ENCODE data around the gene KIF22.

The KIF22 gene

DNA sequence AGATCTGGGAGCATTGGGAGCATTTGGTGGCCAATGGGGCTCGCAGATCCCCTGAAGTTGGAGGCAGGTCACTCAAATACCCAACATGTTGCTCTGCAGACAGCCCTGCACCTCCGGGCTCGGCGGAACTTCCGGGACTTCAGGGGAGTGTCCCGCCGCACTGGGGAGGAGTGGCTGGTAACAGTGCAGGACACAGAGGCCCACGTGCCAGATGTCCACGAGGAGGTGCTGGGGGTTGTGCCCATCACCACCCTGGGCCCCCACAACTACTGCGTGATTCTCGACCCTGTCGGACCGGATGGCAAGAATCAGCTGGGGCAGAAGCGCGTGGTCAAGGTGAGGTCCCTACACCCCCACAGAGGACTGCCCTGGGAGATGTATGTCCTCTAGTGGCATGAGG, 46.1 kb downstream of the KIF22 start:
- H3K4me3 Mint-ChIP-seq: no peak overlapping the region
- DNase-seq: no peak
- H3K27ac Mint-ChIP-seq: no peak overlapping the region
- CTCF ChIA-PET: no interaction called here
- no peaks in the 10 kb centered on the region for H3K9me3 Mint-ChIP-seq
- H3K36me3 Mint-ChIP-seq: peaks cover 55% of the 10 kb centered on the region
- peaks cover 3% of the 10 kb centered on the region for H3K4me1 Mint-ChIP-seq
- no peaks in the 10 kb centered on the region for H3K27me3 Mint-ChIP-seq

DNA sequence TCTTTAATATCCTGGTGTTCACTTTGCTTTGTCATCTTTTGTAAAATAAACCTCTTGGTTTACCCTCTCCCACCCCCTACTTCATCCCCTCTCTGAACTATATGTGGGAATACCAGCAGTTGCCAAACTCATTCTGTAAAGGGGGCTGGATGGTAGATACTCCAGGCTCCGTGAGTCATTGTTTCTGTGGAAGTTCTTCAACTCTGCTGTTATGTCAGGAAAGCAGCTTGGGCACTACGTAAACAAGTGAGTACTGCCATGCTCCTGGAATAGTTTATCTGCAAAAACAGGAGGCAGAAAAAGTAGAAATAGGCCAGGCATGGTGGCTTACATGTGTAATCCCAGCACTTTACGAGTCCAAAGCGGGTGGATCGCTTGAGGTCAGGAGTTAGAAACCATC, 47.3 kb downstream of the KIF22 start:
- Mint-ChIP-seq H3K4me1 (peaks cover under 1% of the 10 kb centered on the region), H3K4me3 (no peak overlapping the region), H3K9me3 (no peaks in the 10 kb centered on the region), H3K27ac (peak overlapping the region; percentile 24), H3K36me3 (peaks cover 56% of the 10 kb centered on the region), H3K27me3 (no peaks in the 10 kb centered on the region)
- CTCF ChIA-PET: interaction anchor here (1.8 to 2.1 kb wide), 2 partner anchors 10 to 30 kb away, joined by 3 to 16 read pairs; no protein-coding TSS in a partner anchor
- DNase-seq: no peak

DNA sequence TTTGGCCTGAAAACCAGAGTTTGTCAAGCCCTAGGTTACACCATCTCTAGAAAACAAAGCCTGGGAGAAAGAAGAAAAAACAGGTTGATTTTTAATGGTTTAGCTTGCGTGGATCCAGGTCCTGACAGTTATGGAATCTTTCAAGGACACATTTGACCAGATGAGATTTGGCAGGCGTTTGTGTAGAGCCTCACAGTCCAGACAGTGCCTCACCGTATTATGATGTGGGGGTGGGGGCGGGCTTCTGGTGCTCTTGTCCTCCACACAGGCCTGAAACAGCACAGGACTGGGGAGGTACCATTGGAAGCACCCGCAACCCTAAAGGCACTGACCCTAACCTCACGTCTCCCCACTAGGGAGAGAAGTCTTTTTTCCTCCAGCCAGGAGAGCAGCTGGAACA, 49.3 kb downstream of the KIF22 start:
- peaks cover 56% of the 10 kb centered on the region for H3K36me3 Mint-ChIP-seq
- peaks cover 6% of the 10 kb centered on the region for H3K4me1 Mint-ChIP-seq
- no peaks in the 10 kb centered on the region for H3K9me3 Mint-ChIP-seq
- CTCF ChIA-PET: interaction anchor here (1.8 to 2.1 kb wide), 2 partner anchors 8 to 32 kb away, joined by 3 to 16 read pairs; no protein-coding TSS in a partner anchor
- H3K4me3 Mint-ChIP-seq: no peak overlapping the region
- DNase-seq: no peak
- H3K27ac Mint-ChIP-seq: no peak overlapping the region
- no peaks in the 10 kb centered on the region for H3K27me3 Mint-ChIP-seq

- Mint-ChIP-seq H3K4me1 (peaks cover 6% of the 10 kb centered on the region), H3K4me3 (no peak overlapping the region), H3K27me3 (no peaks in the 10 kb centered on the region), H3K27ac (no peak overlapping the region), H3K9me3 (no peaks in the 10 kb centered on the region), H3K36me3 (peaks cover 58% of the 10 kb centered on the region)
- CTCF ChIA-PET: no interaction called here
- no peak for DNase-seq
These were observed 49.7 kb downstream of the KIF22 start for GRCh38 chr16:29840240-29840639.

GRCh38 chr16:29841631-29842030, 51.1 kb downstream of the KIF22 start:
- DNase-seq: no peak
- H3K36me3 Mint-ChIP-seq: peaks cover 59% of the 10 kb centered on the region
- no peak overlapping the region for H3K27ac Mint-ChIP-seq
- no peaks in the 10 kb centered on the region for H3K27me3 Mint-ChIP-seq
- H3K4me1 Mint-ChIP-seq: peaks cover 6% of the 10 kb centered on the region
- H3K4me3 Mint-ChIP-seq: no peak overlapping the region
- H3K9me3 Mint-ChIP-seq: no peaks in the 10 kb centered on the region
- CTCF ChIA-PET: no interaction called here

- CTCF ChIA-PET: interaction anchor here (1.0 to 1.4 kb wide), 3 partner anchors 9 to 35 kb away, joined by 4 to 7 read pairs (median 6); no protein-coding TSS in a partner anchor
- H3K36me3 Mint-ChIP-seq: peaks cover 55% of the 10 kb centered on the region
- H3K4me1 Mint-ChIP-seq: peaks cover 6% of the 10 kb centered on the region
- H3K9me3 Mint-ChIP-seq: no peaks in the 10 kb centered on the region
- no peak for DNase-seq
- no peak overlapping the region for H3K4me3 Mint-ChIP-seq
- no peaks in the 10 kb centered on the region for H3K27me3 Mint-ChIP-seq
- H3K27ac Mint-ChIP-seq: peak overlapping the region; percentile 42
These were observed 52.3 kb downstream of the KIF22 start for GRCh38 chr16:29842732-29843346.

- Mint-ChIP-seq H3K27ac (no peak overlapping the region), H3K27me3 (no peaks in the 10 kb centered on the region), H3K9me3 (no peaks in the 10 kb centered on the region), H3K4me3 (no peak overlapping the region), H3K4me1 (peaks cover 13% of the 10 kb centered on the region), H3K36me3 (peaks cover 62% of the 10 kb centered on the region)
- CTCF ChIA-PET: interaction anchor here (1.4 kb wide), 1 partner anchor 36 kb away, joined by 4 read pairs; no protein-coding TSS in a partner anchor
- DNase-seq: no peak
These were observed 53.4 kb downstream of the KIF22 start for GRCh38 chr16:29843931-29844330.

DNA sequence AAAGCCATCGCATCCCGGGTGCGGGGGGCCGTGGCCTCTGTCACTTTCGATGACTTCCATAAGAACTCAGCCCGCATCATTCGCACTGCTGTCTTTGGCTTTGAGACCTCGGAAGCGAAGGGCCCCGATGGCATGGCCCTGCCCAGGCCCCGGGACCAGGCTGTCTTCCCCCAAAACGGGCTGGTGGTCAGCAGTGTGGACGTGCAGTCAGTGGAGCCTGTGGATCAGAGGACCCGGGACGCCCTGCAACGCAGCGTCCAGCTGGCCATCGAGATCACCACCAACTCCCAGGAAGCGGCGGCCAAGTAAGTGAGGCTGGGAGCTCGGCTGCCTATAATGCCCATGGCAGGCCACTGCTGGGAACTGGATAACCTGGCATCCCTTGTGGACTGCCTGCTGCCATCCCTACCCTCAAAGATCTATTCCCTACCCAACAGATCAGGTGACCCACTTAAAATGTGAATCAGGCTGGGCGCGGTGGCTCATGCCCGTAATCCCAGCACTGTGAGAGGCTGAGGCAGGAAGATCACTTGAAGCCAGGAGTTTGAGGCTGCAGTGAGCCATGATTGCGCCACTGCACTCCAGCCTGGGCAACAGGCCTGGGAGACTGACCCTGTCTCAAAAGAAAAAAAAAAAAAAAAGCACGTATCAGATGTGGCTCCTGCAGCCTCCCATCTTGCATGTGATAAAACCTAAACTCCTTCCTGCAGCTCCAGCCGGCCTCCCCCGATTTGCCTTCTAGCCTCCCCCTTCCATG, 54.2 kb downstream of the KIF22 start:
- Mint-ChIP-seq H3K9me3 (no peaks in the 10 kb centered on the region), H3K27ac (peak overlapping the region; percentile 21), H3K27me3 (no peaks in the 10 kb centered on the region), H3K36me3 (peaks cover 59% of the 10 kb centered on the region), H3K4me3 (no peak overlapping the region), H3K4me1 (peaks cover 13% of the 10 kb centered on the region)
- DNase-seq: no peak
- CTCF ChIA-PET: interaction anchor here (1.0 kb wide), 1 partner anchor 143 kb away, joined by 3 read pairs; no protein-coding TSS in a partner anchor

DNA sequence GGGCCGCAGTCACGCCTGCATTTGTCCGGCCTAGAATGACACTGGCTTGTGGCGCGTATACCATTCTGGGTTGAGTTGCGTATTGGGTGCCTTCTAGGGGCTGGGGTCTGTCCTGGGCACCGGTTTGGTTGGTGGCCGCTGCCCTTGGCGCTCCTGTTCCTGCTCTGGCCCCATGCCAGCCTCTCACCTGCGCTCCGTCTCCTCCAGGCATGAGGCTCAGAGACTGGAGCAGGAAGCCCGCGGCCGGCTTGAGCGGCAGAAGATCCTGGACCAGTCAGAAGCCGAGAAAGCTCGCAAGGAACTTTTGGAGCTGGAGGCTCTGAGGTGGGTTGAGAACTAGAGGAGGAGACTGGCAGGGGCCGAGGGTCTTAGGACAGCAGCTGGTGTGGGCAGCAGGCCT, 55.1 kb downstream of the KIF22 start:
- no peaks in the 10 kb centered on the region for H3K9me3 Mint-ChIP-seq
- no peak overlapping the region for H3K27ac Mint-ChIP-seq
- CTCF ChIA-PET: interaction anchor here (1.0 to 3.9 kb wide), 2 partner anchors 38 to 144 kb away, joined by 3 to 31 read pairs; no protein-coding TSS in a partner anchor
- H3K4me3 Mint-ChIP-seq: no peak overlapping the region
- H3K36me3 Mint-ChIP-seq: peaks cover 53% of the 10 kb centered on the region
- DNase-seq: no peak
- H3K4me1 Mint-ChIP-seq: peaks cover 13% of the 10 kb centered on the region
- no peaks in the 10 kb centered on the region for H3K27me3 Mint-ChIP-seq

DNA sequence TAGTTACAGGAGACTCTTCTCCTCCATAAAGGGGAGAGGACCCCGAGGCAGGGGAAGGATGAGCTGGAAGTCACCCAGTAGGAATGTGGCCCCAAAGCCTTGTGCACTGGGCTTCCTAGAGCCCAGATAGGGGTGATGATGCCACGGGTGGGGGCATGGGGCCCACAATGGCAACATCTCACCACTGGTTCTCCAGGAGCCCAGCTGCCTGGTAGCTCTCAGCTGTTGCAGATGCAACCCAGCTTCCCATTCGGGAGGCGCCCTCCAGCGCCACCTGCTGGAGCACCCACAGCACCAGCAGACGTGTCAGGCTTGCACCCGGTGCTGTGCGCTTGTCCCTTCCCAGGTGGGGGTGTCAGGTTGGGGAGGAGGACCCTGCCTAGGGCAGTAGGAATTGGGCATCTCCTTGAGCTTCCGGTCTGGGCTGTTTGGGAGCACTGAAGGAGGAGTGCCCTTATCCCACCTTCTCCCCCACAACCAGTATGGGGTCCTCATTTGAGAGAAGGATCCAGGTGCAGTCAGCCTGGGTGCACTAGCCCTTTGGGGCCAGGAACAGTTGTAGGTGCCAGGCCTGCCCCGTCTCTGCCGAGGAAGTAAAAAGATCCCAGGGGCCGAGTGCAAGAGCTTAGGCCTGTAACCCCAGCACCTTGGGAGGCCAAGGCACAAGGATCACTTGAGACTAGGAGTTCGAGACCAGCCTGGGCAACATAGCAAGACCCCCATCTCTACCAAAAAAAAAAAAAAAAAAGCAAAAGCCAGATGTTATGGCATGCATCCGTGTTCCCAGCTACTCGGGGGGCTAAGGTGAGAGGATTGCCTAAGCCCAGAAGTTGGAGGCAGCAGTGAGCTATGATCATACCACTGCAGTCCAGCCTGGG, 58.1 kb downstream of the KIF22 start:
- Mint-ChIP-seq H3K4me1 (peaks cover 7% of the 10 kb centered on the region), H3K27ac (no peak overlapping the region), H3K36me3 (peaks cover 36% of the 10 kb centered on the region), H3K4me3 (no peak overlapping the region), H3K9me3 (no peaks in the 10 kb centered on the region), H3K27me3 (no peaks in the 10 kb centered on the region)
- CTCF ChIA-PET: interaction anchor here (0.6 to 5.7 kb wide), 27 partner anchors 8 to 206 kb away, joined by 3 to 103 read pairs (median 5); partner anchors contain the start of genes C16orf92, CDIPT, KCTD13 and KIF22
- DNase-seq: peak; percentile 90

DNA sequence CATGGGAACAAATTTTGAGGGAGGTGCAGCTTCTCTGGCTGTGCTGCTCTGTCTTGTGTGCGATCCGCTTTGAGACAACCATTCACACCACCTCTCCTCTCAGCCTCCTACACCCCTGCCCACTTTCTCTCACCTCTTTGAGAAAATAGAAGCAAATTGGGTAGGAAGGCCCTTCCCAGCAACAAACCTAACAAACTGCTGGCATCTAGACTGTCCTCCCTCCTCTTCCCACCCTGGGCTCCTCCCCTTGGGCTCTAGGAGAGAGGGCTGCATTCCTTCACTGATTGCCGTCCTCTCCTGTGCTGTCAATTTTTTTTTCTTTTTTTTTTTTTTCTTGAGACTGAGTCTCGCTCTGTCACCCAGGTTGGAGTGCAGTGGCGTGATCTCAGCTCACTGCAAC, 59.0 kb downstream of the KIF22 start:
- H3K36me3 Mint-ChIP-seq: peaks cover 31% of the 10 kb centered on the region
- no peak overlapping the region for H3K4me3 Mint-ChIP-seq
- CTCF ChIA-PET: interaction anchor here (0.6 to 5.7 kb wide), 10 partner anchors 9 to 205 kb away, joined by 3 to 103 read pairs (median 14); partner anchors contain the start of genes MVP, PAGR1 and TAOK2
- peaks cover 7% of the 10 kb centered on the region for H3K4me1 Mint-ChIP-seq
- H3K9me3 Mint-ChIP-seq: no peaks in the 10 kb centered on the region
- H3K27me3 Mint-ChIP-seq: no peaks in the 10 kb centered on the region
- no peak overlapping the region for H3K27ac Mint-ChIP-seq
- no peak for DNase-seq

DNA sequence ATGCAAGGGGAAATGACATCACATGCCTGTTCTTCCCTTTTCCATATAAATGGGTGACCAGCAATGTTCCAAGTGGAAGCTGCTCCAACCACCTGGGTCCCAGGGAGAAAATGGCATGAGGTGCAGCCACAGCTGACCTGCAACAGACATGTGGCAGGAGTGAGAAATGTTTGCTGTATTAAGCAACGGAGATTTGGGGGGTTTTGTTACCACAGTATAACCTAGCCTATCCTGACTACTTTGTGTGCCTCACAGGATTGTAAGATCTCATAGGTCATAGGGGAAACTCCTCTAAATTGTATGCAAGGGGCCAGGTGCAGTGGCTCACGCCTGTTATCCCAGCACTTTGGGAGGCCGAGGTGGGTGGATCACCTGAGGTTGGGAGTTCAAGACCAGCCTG, 60.4 kb downstream of the KIF22 start:
- no peak for DNase-seq

DNA sequence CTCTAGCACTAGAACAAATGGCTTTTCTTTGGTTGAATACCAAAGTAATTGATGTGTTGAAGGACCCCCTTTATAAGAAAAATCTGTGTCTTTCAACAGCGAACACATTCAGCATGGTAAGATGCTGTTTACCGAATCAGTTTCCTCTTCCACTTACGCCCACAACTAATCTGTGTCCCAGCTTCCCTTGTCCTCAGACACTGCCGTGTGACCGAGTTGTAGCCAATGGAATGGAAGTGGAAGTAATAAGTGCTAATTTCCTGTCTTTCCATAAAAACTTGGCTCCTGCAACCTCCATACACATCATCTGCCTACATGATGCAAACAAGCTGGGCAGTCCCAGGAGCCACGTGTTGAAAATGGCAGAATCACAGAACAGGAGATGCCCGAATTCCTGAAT, 62.1 kb downstream of the KIF22 start:
- no peak overlapping the region for H3K27ac Mint-ChIP-seq
- CTCF ChIA-PET: interaction anchor here (3.3 kb wide), 1 partner anchor 45 kb away, joined by 8 read pairs; no protein-coding TSS in a partner anchor
- peaks cover 7% of the 10 kb centered on the region for H3K4me1 Mint-ChIP-seq
- H3K36me3 Mint-ChIP-seq: peaks cover 18% of the 10 kb centered on the region
- H3K9me3 Mint-ChIP-seq: no peaks in the 10 kb centered on the region
- H3K4me3 Mint-ChIP-seq: no peak overlapping the region
- H3K27me3 Mint-ChIP-seq: peaks cover 7% of the 10 kb centered on the region
- no peak for DNase-seq

More for the DNA sequence above, 60.4 kb downstream of the KIF22 start:
- no peak overlapping the region for H3K27ac Mint-ChIP-seq
- CTCF ChIA-PET: interaction anchor here (5.4 to 5.7 kb wide), 2 partner anchors 32 to 151 kb away, joined by 65 to 103 read pairs; partner anchors contain the start of genes MVP and PAGR1
- H3K4me3 Mint-ChIP-seq: no peak overlapping the region
- peaks cover 7% of the 10 kb centered on the region for H3K27me3 Mint-ChIP-seq
- peaks cover 7% of the 10 kb centered on the region for H3K4me1 Mint-ChIP-seq
- H3K9me3 Mint-ChIP-seq: no peaks in the 10 kb centered on the region
- H3K36me3 Mint-ChIP-seq: peaks cover 22% of the 10 kb centered on the region

Data from activated naive CD4-positive, alpha-beta T cell treated with anti-CD3 and anti-CD28 coated beads, Interleukin-2, amount 10 ng/mL, durations not matched to agents 7 days and 5 days (primary cell).